Endothelial cell of umbilical vein (primary cell): Measurements from ENCODE around the gene HOPX. TPM values are rescaled to one million over a fixed set of nuclear protein-coding genes. Genes with fewer than 3 reads are reported as not detected.

Source experiments
- BruUV-seq: library from RNA; stranded (reverse); fragments of 400-500 nt; replicated peaks from 2 replicates; lab custom pipeline; 2021; lab: Mats Ljungman, UMichigan
- CTCF ChIA-PET: fragments of 300-600, 350-600 bp; sonication (Branson Sonifier 250); formaldehyde crosslinking; loops from one replicate; lab custom pipeline; 2021; ENCODE audit warnings: antibody characterized with exemption, inconsistent platforms; lab: Charles Lee
- POLR2A ChIA-PET: fragments of 300-600, 350-600 bp; sonication (Branson Sonifier 250); formaldehyde crosslinking; loops from one replicate; lab custom pipeline; 2021; ENCODE audit warnings: antibody characterized with exemption, inconsistent platforms; lab: Charles Lee
- DNase-seq: peaks from one replicate; pipeline ENCODE4 v3.0.0-alpha.2; 2011; ENCODE audit warnings: low read depth, low spot score
- FAIRE-seq: peaks from 2 replicates; lab custom pipeline; 2011; peaks lifted over from hg19 to GRCh38; lab: Jason Lieb, UNC
- H2AFZ ChIP-seq: 2 replicates; pipeline ENCODE4 v1.6.0; 2012; ENCODE audit warnings: low read depth, low read length, control low read depth, inconsistent platforms
- H3K27ac ChIP-seq: 2 replicates; pipeline ENCODE4 v1.5.1; 2011; ENCODE audit warnings: low read depth, mild to moderate bottlenecking, control low read depth, low read length, moderate library complexity; ENCODE audit not compliant: insufficient read depth
- H3K27me3 ChIP-seq, 2 experiments: 2 replicates each; pipeline versions ENCODE4 v1.6.0 to v1.6.1; 2011; ENCODE audit warnings: low read length in 2 of 2, mixed read lengths in 1 of 2; ENCODE audit not compliant: control insufficient read depth in 2 of 2, insufficient read depth in 2 of 2
- H3K36me3 ChIP-seq, 2 experiments: 2 replicates in 1 of 2; 3 replicates in 1 of 2; pipeline ENCODE4 v1.5.1; 2011; ENCODE audit warnings: low read length in 2 of 2, mild to moderate bottlenecking in 1 of 2, moderate library complexity in 1 of 2; ENCODE audit not compliant: control insufficient read depth in 2 of 2, insufficient read depth in 2 of 2; ENCODE audit errors: extremely low read depth in 1 of 2
- H3K4me1 ChIP-seq: 3 replicates; pipeline ENCODE4 v1.5.1; 2011; ENCODE audit warnings: mild to moderate bottlenecking, low read length; ENCODE audit not compliant: control insufficient read depth, insufficient read depth; ENCODE audit errors: extremely low read depth
- H3K4me2 ChIP-seq: 2 replicates; pipeline ENCODE4 v1.6.1; 2011; ENCODE audit warnings: low read length, control low read depth, mixed read lengths; ENCODE audit not compliant: insufficient read depth
- H3K4me3 ChIP-seq, 3 experiments: fragments of 200-600 bp in 1 of 3; sonication (generic), shearing (Covaris generic) in 1 of 3; replicated peaks in 1 of 3; 2 replicates each; pipeline ENCODE4 v1.5.1; 2011 to 2016; ENCODE audit warnings: control low read depth in 3 of 3, low read length in 3 of 3, mild to moderate bottlenecking in 2 of 3, inconsistent platforms in 1 of 3, low read depth in 1 of 3, moderate library complexity in 1 of 3; ENCODE audit not compliant: insufficient read depth in 1 of 3
- H3K79me2 ChIP-seq: 2 replicates; pipeline ENCODE4 v1.6.0; 2012; ENCODE audit warnings: low read length, inconsistent platforms; ENCODE audit not compliant: control insufficient read depth, insufficient read depth
- H3K9ac ChIP-seq: replicated peaks from 2 replicates; pipeline ENCODE3; 2011; ENCODE audit warnings: low read length, control low read depth; ENCODE audit not compliant: insufficient read depth; ENCODE audit errors: extremely low read depth
- H3K9me1 ChIP-seq: replicated peaks from 3 replicates; pipeline ENCODE4 v1.6.0; 2011; ENCODE audit warnings: mild to moderate bottlenecking, low read length; ENCODE audit not compliant: control insufficient read depth, insufficient read depth; ENCODE audit errors: extremely low read depth
- H3K9me3 ChIP-seq: replicated peaks from 2 replicates; pipeline ENCODE4 v1.5.1; 2012; ENCODE audit warnings: low read length, inconsistent platforms; ENCODE audit not compliant: control insufficient read depth, insufficient read depth
- H4K20me1 ChIP-seq: replicated peaks from 2 replicates; pipeline ENCODE3; 2011; ENCODE audit warnings: mild to moderate bottlenecking, low read length; ENCODE audit not compliant: control insufficient read depth, insufficient read depth; ENCODE audit errors: extremely low read depth
- CTCF ChIP-seq, 2 donors: IDR thresholded peaks; 1 replicate in 1 of 2; 2 replicates in 1 of 2; pipeline ENCODE4 v1.5.1; 2011; ENCODE audit warnings: low read length in 2 of 2, mild to moderate bottlenecking in 2 of 2, moderate library complexity in 2 of 2, control low read depth in 1 of 2, inconsistent platforms in 1 of 2, low read depth in 1 of 2; ENCODE audit not compliant: insufficient read depth in 1 of 2; ENCODE audit errors: extremely low read depth in 1 of 2
- EZH2 ChIP-seq: IDR thresholded peaks from 2 replicates; pipeline ENCODE4 v1.6.1; 2012; ENCODE audit warnings: borderline replicate concordance, low read depth, mild to moderate bottlenecking, moderate library complexity, low read length, inconsistent platforms; ENCODE audit not compliant: severe bottlenecking
- FOS ChIP-seq: IDR thresholded peaks from 2 replicates; pipeline ENCODE4 v1.6.1; 2011; ENCODE audit warnings: mild to moderate bottlenecking, low read length, moderate library complexity, borderline replicate concordance; ENCODE audit not compliant: insufficient read depth
- GATA2 ChIP-seq: IDR thresholded peaks from 2 replicates; pipeline ENCODE4 v1.7.0; 2011; ENCODE audit warnings: low read depth, mild to moderate bottlenecking, moderate library complexity, mixed read lengths, low read length; ENCODE audit not compliant: insufficient read length, insufficient read depth
- JUN ChIP-seq: IDR thresholded peaks from 2 replicates; pipeline ENCODE4 v1.6.1; 2011; ENCODE audit warnings: borderline replicate concordance, low read depth; ENCODE audit not compliant: insufficient read length, insufficient read depth
- MAX ChIP-seq: IDR thresholded peaks from 2 replicates; pipeline ENCODE4 v1.6.1; 2011; ENCODE audit not compliant: insufficient read depth, insufficient read length
- MYC ChIP-seq: IDR thresholded peaks from one replicate; pipeline ENCODE4 v1.6.1; 2011; ENCODE audit warnings: mild to moderate bottlenecking, low read depth, low read length
- POLR2A ChIP-seq: IDR thresholded peaks from 2 replicates; pipeline ENCODE4 v1.6.1; 2012; ENCODE audit warnings: low read depth, mild to moderate bottlenecking, control low read depth, low read length
- POLR2AphosphoS5 ChIP-seq: IDR thresholded peaks from 2 replicates; pipeline ENCODE4 v1.6.1; 2012; ENCODE audit warnings: low read depth, mild to moderate bottlenecking, control low read depth, low read length, moderate library complexity; ENCODE audit not compliant: insufficient read depth
- dilution Hi-C: fragments of 300-500 bp; cut with MboI; formaldehyde crosslinking; loops from one replicate; pipeline ENCODE4 v1.15.0; 2019; ENCODE audit warnings: low sequenced_read_pairs; ENCODE audit not compliant: extremely low pct_ligation_motif_present
- intact Hi-C: fragments of 100-400 bp; cut with micrococcal nuclease; formaldehyde crosslinking; loops from one replicate; pipeline ENCODE4 v1.10.0; 2022
- polyA plus RNA-seq, 4 experiments: library from polyadenylated mRNA; depleted of rRNA in 3 of 4; stranded (reverse) in 3 of 4; unstranded in 1 of 4; fragments of >200 nt; gene quantifications; 2 replicates each; pipeline versions ENCODE4 v1.2.1 to v1.2.3, GENCODE V29; 2011 to 2012; ENCODE audit warnings: missing spikeins in 1 of 4
- total RNA-seq: library from RNA; stranded (reverse); gene quantifications from 2 replicates; pipeline ENCODE4 v1.2.3, GENCODE V29; 2021

The HOPX gene
- total and polyA plus RNA-seq, 2 donors (not counting 3 experiments of a cell fraction or from before 2014, with no cell fraction given) = 3.8 to 5.8 TPM

- BruUV-seq = no TSS peak
- Histone ChIP-seq H3K4me3 (no peak overlapping the region), H3K79me2 (no peaks in the 10 kb centered on the region), H3K9me3 (no peaks in the 10 kb centered on the region), H4K20me1 (no peaks in the 10 kb centered on the region), H2AFZ (no peak overlapping the region), H3K27ac (no peak overlapping the region), H3K9ac (no peak overlapping the region), H3K4me2 (no peak overlapping the region), H3K9me1 (no peaks in the 10 kb centered on the region), H3K27me3 (peaks cover 0 to 2% of the 10 kb centered on the region in 2 experiments), H3K36me3 (no peaks in the 10 kb centered on the region), H3K4me1 (no peaks in the 10 kb centered on the region)
- intact Hi-C loops = no loop called here
- DNase-seq (no peak), FAIRE-seq (no peak)
- ChIA-PET CTCF (interaction anchor here (0.7 to 2.5 kb wide), 3 partner anchors 9 to 180 kb away, joined by 3 to 10 read pairs (median 3); no protein-coding TSS in a partner anchor), POLR2A (no interaction called here)
- no peak for TF ChIP-seq CTCF (IDR thresholded peaks at IDR 0.05; ENCODE audit: extremely low read depth in 1 of 2, insufficient read depth in 1 of 2, low read depth in 1 of 2, low read length in 2 of 2)
- TF ChIP-seq GATA2 = no peak
- no peak for TF ChIP-seq FOS
- no peak for TF ChIP-seq MAX
- no peak for TF ChIP-seq JUN
- TF ChIP-seq MYC = no peak
- no peak for TF ChIP-seq POLR2AphosphoS5
- TF ChIP-seq POLR2A = no peak
- no peak for TF ChIP-seq EZH2
- dilution Hi-C loops = no loop called here
These were observed 61.3 kb downstream of the HOPX start for GRCh38 chr4:56619816-56620215.
